CD4-positive, alpha-beta T cell treated with Interleukin-6 for 4 hours (primary cell): ENCODE data around the gene VEGFD.
"Not testable (repeated sequence)": the region's sequence is repeated elsewhere in the genome, so short reads cannot be mapped to it uniquely, and the experiment has no call there.

Experiments
- DNase-seq: peaks from one replicate; pipeline ENCODE4 v3.0.0-alpha.2; 2020; ENCODE audit warnings: mixed read lengths

The VEGFD gene

GRCh38 chrX:15356444-15356843 is 27.8 kb downstream of the VEGFD start:
- DNase-seq: no peak

- no peak for DNase-seq
These were observed 33.8 kb downstream of the VEGFD start for GRCh38 chrX:15350329-15350996.

- peak; percentile 4 for DNase-seq
These were observed 35.2 kb downstream of the VEGFD start for GRCh38 chrX:15349046-15349445.

- DNase-seq: no peak
These were observed 38.2 kb downstream of the VEGFD start for GRCh38 chrX:15345976-15346375.

GRCh38 chrX:15344106-15344505 is 40.1 kb downstream of the VEGFD start:
- DNase-seq: no peak

- DNase-seq: no peak
These were observed 41.1 kb downstream of the VEGFD start for GRCh38 chrX:15343075-15343476.

GRCh38 chrX:15340867-15341266 is 43.3 kb downstream of the VEGFD start:
- DNase-seq: no peak

- DNase-seq: peak; percentile 19
These were observed 48.2 kb downstream of the VEGFD start for GRCh38 chrX:15336023-15336413.

GRCh38 chrX:15335135-15336022 is 48.8 kb downstream of the VEGFD start, which contains the start of gene PIGA:
Gene PIGA (minus strand): TSS chrX:15335523. CDS start chrX:15331930, 3,593 bp downstream.
- peak; percentile 91 for DNase-seq

- peak; percentile 23 for DNase-seq
These were observed 49.7 kb downstream of the VEGFD start for GRCh38 chrX:15334561-15334960.

- no peak for DNase-seq
These were observed 55.4 kb downstream of the VEGFD start for GRCh38 chrX:15328821-15329220.

- no peak for DNase-seq
These were observed 56.1 kb downstream of the VEGFD start for GRCh38 chrX:15328131-15328530.

- DNase-seq: no peak
These were observed 61.7 kb downstream of the VEGFD start for GRCh38 chrX:15322472-15322871.

- no peak for DNase-seq
These were observed 62.1 kb downstream of the VEGFD start for GRCh38 chrX:15322072-15322471.

- no peak for DNase-seq
These were observed 62.8 kb downstream of the VEGFD start for GRCh38 chrX:15321447-15321846.

GRCh38 chrX:15320297-15320696 is 63.9 kb downstream of the VEGFD start:
- no peak for DNase-seq

GRCh38 chrX:15319075-15319474 is 65.1 kb downstream of the VEGFD start:
- no peak for DNase-seq

- DNase-seq: no peak
These were observed 68.7 kb downstream of the VEGFD start, which contains the start of gene ASB11 for GRCh38 chrX:15315509-15315908. Gene ASB11 (minus strand): TSS chrX:15315640. CDS start chrX:15315605, 35 bp downstream.

GRCh38 chrX:15314472-15314871 is 69.7 kb downstream of the VEGFD start:
- DNase-seq: no peak

- no peak for DNase-seq
These were observed 73.1 kb downstream of the VEGFD start for GRCh38 chrX:15311119-15311518.

- no peak for DNase-seq
These were observed 74.1 kb downstream of the VEGFD start for GRCh38 chrX:15310117-15310516.

GRCh38 chrX:15305899-15306298 is 78.3 kb downstream of the VEGFD start:
- DNase-seq: not testable (repeated sequence)

- no peak for DNase-seq
These were observed 82.3 kb downstream of the VEGFD start for GRCh38 chrX:15301924-15302323.
